Type B pancreatic cell (in vitro differentiated cells): ENCODE data around the gene DYRK1A. TPM values are rescaled to one million over a fixed set of nuclear protein-coding genes. Genes with fewer than 3 reads are reported as not detected.

Experiments used
- DNase-seq: peaks from one replicate; pipeline ENCODE4 v3.0.0; 2021; ENCODE audit warnings: mixed read lengths; ENCODE audit not compliant: unreplicated experiment; ENCODE audit errors: extremely low spot score
- H3K27ac Mint-ChIP-seq: 2 replicates; pipeline ENCODE4 v1.8.0; 2021; ENCODE audit warnings: mild to moderate bottlenecking, mixed read lengths
- H3K27me3 Mint-ChIP-seq: 2 replicates; pipeline ENCODE4 v1.8.0; 2021; ENCODE audit warnings: mixed read lengths
- H3K36me3 Mint-ChIP-seq: 2 replicates; pipeline ENCODE4 v1.8.0; 2021; ENCODE audit warnings: mixed read lengths
- H3K4me1 Mint-ChIP-seq: one replicate; pipeline ENCODE4 v1.8.0; 2021; ENCODE audit warnings: mixed read lengths; ENCODE audit not compliant: unreplicated experiment
- H3K4me3 Mint-ChIP-seq: 2 replicates; pipeline ENCODE4 v1.8.0; 2021; ENCODE audit warnings: mild to moderate bottlenecking, mixed read lengths
- H3K9me3 Mint-ChIP-seq: 2 replicates; pipeline ENCODE4 v1.8.0; 2021; ENCODE audit warnings: mixed read lengths
- CTCF ChIP-seq: fragments of 200-600 bp; sonication (generic); conservative IDR thresholded peaks from 2 replicates; pipeline ENCODE4 v1.5.0; 2021; ENCODE audit warnings: antibody characterized with exemption, mild to moderate bottlenecking
- total RNA-seq: library from RNA; stranded (reverse); gene quantifications from 2 replicates; pipeline ENCODE4 v1.2.1, GENCODE V29; 2021; ENCODE audit warnings: low replicate concordance

Gene DYRK1A
- total RNA-seq, 1 donor from 2014 or later, result 70.6 TPM

- no peak overlapping the region for H3K27ac Mint-ChIP-seq
- no peaks in the 10 kb centered on the region for H3K9me3 Mint-ChIP-seq
- H3K4me1 Mint-ChIP-seq, result peaks cover 26% of the 10 kb centered on the region
- TF ChIP-seq CTCF, result no peak
- no peak for DNase-seq
- H3K36me3 Mint-ChIP-seq, result peaks cover 35% of the 10 kb centered on the region
- H3K4me3 Mint-ChIP-seq, result no peak overlapping the region
- no peaks in the 10 kb centered on the region for H3K27me3 Mint-ChIP-seq
Observed at GRCh38 chr21:37435120-37435519, 68.5 kb downstream of the DYRK1A start.

DNA sequence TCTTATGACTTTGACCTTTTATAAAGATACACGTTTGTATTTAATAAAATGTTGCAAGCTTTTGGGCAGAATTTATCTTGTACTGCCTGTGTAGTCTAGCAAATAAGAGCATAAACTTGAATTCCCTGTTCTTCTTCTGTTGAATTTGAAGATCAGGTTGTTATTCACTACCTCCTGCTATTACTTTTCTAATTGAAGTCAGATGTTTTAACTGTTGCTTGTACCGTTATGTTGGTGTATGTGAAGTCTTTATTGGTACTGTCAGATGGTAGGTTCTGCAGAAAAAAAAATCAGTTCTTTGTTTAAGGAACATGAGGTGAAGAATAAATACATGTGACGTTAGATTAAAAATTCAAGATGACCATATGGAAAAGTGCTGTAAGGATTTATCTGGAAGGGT lies 69.1 kb downstream of the DYRK1A start:
- H3K36me3 Mint-ChIP-seq, result peaks cover 32% of the 10 kb centered on the region
- H3K4me3 Mint-ChIP-seq, result no peak overlapping the region
- no peak for TF ChIP-seq CTCF
- H3K4me1 Mint-ChIP-seq, result peaks cover 23% of the 10 kb centered on the region
- no peaks in the 10 kb centered on the region for H3K9me3 Mint-ChIP-seq
- no peaks in the 10 kb centered on the region for H3K27me3 Mint-ChIP-seq
- H3K27ac Mint-ChIP-seq, result no peak overlapping the region
- DNase-seq, result no peak

GRCh38 chr21:37436174-37436573 lies 69.6 kb downstream of the DYRK1A start:
- no peak for DNase-seq
- H3K27me3 Mint-ChIP-seq, result no peaks in the 10 kb centered on the region
- peaks cover 30% of the 10 kb centered on the region for H3K36me3 Mint-ChIP-seq
- no peaks in the 10 kb centered on the region for H3K9me3 Mint-ChIP-seq
- peaks cover 18% of the 10 kb centered on the region for H3K4me1 Mint-ChIP-seq
- H3K4me3 Mint-ChIP-seq, result no peak overlapping the region
- H3K27ac Mint-ChIP-seq, result no peak overlapping the region
- no peak for TF ChIP-seq CTCF

- TF ChIP-seq CTCF, result no peak
- no peak for DNase-seq
- H3K27me3 Mint-ChIP-seq, result no peaks in the 10 kb centered on the region
- no peak overlapping the region for H3K4me3 Mint-ChIP-seq
- H3K36me3 Mint-ChIP-seq, result peaks cover 31% of the 10 kb centered on the region
- H3K4me1 Mint-ChIP-seq, result peaks cover 17% of the 10 kb centered on the region
- H3K27ac Mint-ChIP-seq, result no peak overlapping the region
- no peaks in the 10 kb centered on the region for H3K9me3 Mint-ChIP-seq
Observed at GRCh38 chr21:37437376-37438080, 71.0 kb downstream of the DYRK1A start.

GRCh38 chr21:37443683-37444082 lies 77.1 kb downstream of the DYRK1A start:
- no peaks in the 10 kb centered on the region for H3K9me3 Mint-ChIP-seq
- H3K4me1 Mint-ChIP-seq, result peaks cover 29% of the 10 kb centered on the region
- no peak overlapping the region for H3K4me3 Mint-ChIP-seq
- no peak for TF ChIP-seq CTCF
- H3K36me3 Mint-ChIP-seq, result peaks cover 32% of the 10 kb centered on the region
- H3K27ac Mint-ChIP-seq, result peak overlapping the region; percentile 48
- no peak for DNase-seq
- H3K27me3 Mint-ChIP-seq, result no peaks in the 10 kb centered on the region
